HL-60 (cell line): ENCODE measurements around the gene SAMD10.

Experiments
- DNase-seq, 2 experiments: peaks; one replicate each; pipeline ENCODE4 v3.0.0-alpha.2; 2010 to 2020; ENCODE audit warnings: low read depth in 1 of 2, low spot score in 1 of 2
- H3K27ac ChIP-seq: fragments of 250-450 bp; sonication (Bioruptor Pico); replicated peaks from 2 replicates; pipeline ENCODE4 v1.5.1; 2020; ENCODE audit warnings: mild to moderate bottlenecking, moderate library complexity
- H3K27me3 ChIP-seq: fragments of 250-450 bp; sonication (Bioruptor Pico); 2 replicates; pipeline ENCODE4 v1.5.1; 2021; ENCODE audit warnings: mild to moderate bottlenecking, moderate library complexity; ENCODE audit not compliant: insufficient read depth, poor library complexity, severe bottlenecking
- H3K4me3 ChIP-seq: replicated peaks from 2 replicates; pipeline ENCODE4 v1.5.1; 2011; ENCODE audit warnings: mild to moderate bottlenecking, control low read depth, low read length; ENCODE audit not compliant: insufficient read depth
- CTCF ChIP-seq: IDR thresholded peaks from one replicate; pipeline ENCODE4 v1.5.1; 2011; ENCODE audit warnings: low read length, control low read depth, inconsistent platforms; ENCODE audit not compliant: insufficient read depth
- GABPA ChIP-seq: IDR thresholded peaks from 2 replicates; pipeline ENCODE4 v1.6.1; 2012; ENCODE audit warnings: low read depth
- POLR2AphosphoS5 ChIP-seq: IDR thresholded peaks from 2 replicates; pipeline ENCODE4 v1.6.1; 2012; ENCODE audit warnings: low read depth
- REST ChIP-seq: IDR thresholded peaks from 2 replicates; pipeline ENCODE4 v1.6.1; 2012; ENCODE audit warnings: low read depth; ENCODE audit not compliant: insufficient replicate concordance
- SPI1 ChIP-seq: IDR thresholded peaks from 2 replicates; pipeline ENCODE4 v1.6.1; 2012; ENCODE audit warnings: low read depth, mild to moderate bottlenecking, borderline replicate concordance

Gene SAMD10

GRCh38 chr20:63950701-63951397 is 28.6 kb downstream of the SAMD10 start:
- H3K27me3 ChIP-seq: no peaks in the 10 kb centered on the region
- H3K4me3 ChIP-seq: no peak overlapping the region
- no peak overlapping the region; the same call in 1 of the 2 replicates for H3K27ac ChIP-seq
- TF ChIP-seq POLR2AphosphoS5 (no peak), SPI1 (no peak), CTCF (no peak), GABPA (no peak), REST (no peak)
- DNase-seq: no peak

GRCh38 chr20:63947638-63948456 is 31.6 kb downstream of the SAMD10 start:
- Histone ChIP-seq H3K4me3 (no peak overlapping the region), H3K27me3 (no peaks in the 10 kb centered on the region), H3K27ac (no peak overlapping the region)
- TF ChIP-seq SPI1 (no peak), CTCF (no peak)
- DNase-seq: no peak

GRCh38 chr20:63946986-63947637 is 32.3 kb downstream of the SAMD10 start:
- no peak for DNase-seq
- TF ChIP-seq SPI1 (no peak), GABPA (no peak), REST (no peak), POLR2AphosphoS5 (no peak; the same call in 1 of the 2 replicates), CTCF (no peak)
- no peak overlapping the region for H3K27ac ChIP-seq
- H3K27me3 ChIP-seq: no peaks in the 10 kb centered on the region
- H3K4me3 ChIP-seq: no peak overlapping the region
